Stimulated activated naive CD4-positive, alpha-beta T cell treated with Interleukin-2 at 50 U/mL for 16 hours (primary cell): ENCODE results near the gene ADAMTSL3.

Experiments used
- DNase-seq: peaks from one replicate; lab custom pipeline; 2025; lab: John Stamatoyannopoulos, UW

ADAMTSL3 gene

GRCh38 chr15:83653639-83654378, at the start of gene ADAMTSL3:
Gene ADAMTSL3 (plus strand): TSS chr15:83654123. CDS start chr15:83655762, 1,639 bp downstream.
- no peak for DNase-seq

- no peak for DNase-seq
Observed at GRCh38 chr15:83604549-83604948, 49.4 kb upstream of the ADAMTSL3 start.

GRCh38 chr15:83605111-83605945, 48.6 kb upstream of the ADAMTSL3 start:
- DNase-seq, result no peak

- no peak for DNase-seq
Observed at GRCh38 chr15:83610132-83610531, 43.8 kb upstream of the ADAMTSL3 start.

- no peak for DNase-seq
Observed at GRCh38 chr15:83610901-83611685, 42.8 kb upstream of the ADAMTSL3 start.

GRCh38 chr15:83612226-83612625, 41.7 kb upstream of the ADAMTSL3 start:
- DNase-seq, result no peak

- no peak for DNase-seq
Observed at GRCh38 chr15:83612898-83613635, 40.9 kb upstream of the ADAMTSL3 start.

- DNase-seq, result no peak
Observed at GRCh38 chr15:83613714-83614113, 40.2 kb upstream of the ADAMTSL3 start.

GRCh38 chr15:83616840-83617239, 37.1 kb upstream of the ADAMTSL3 start:
- no peak for DNase-seq

GRCh38 chr15:83626171-83626802, 27.6 kb upstream of the ADAMTSL3 start:
- no peak for DNase-seq

- no peak for DNase-seq
Observed at GRCh38 chr15:83631534-83631933, 22.4 kb upstream of the ADAMTSL3 start.

GRCh38 chr15:83643201-83643600, 10.7 kb upstream of the ADAMTSL3 start:
- DNase-seq, result no peak

GRCh38 chr15:83644439-83644838, 9.5 kb upstream of the ADAMTSL3 start:
- no peak for DNase-seq

- DNase-seq, result no peak
Observed at GRCh38 chr15:83650831-83651230, 3.1 kb upstream of the ADAMTSL3 start.

GRCh38 chr15:83651541-83651940, 2.4 kb upstream of the ADAMTSL3 start:
- no peak for DNase-seq

GRCh38 chr15:83652626-83653204, 1.2 kb upstream of the ADAMTSL3 start:
- no peak for DNase-seq

GRCh38 chr15:83653288-83653638, 660 bp upstream of the ADAMTSL3 start:
- DNase-seq, result no peak

- no peak for DNase-seq
Observed at GRCh38 chr15:83654379-83655236, 685 bp downstream of the ADAMTSL3 start.

GRCh38 chr15:83655237-83655616, 1.3 kb downstream of the ADAMTSL3 start:
- DNase-seq, result no peak

GRCh38 chr15:83656192-83656591, 2.3 kb downstream of the ADAMTSL3 start:
- no peak for DNase-seq
